Nephron (organoid): ENCODE data around the gene PARD3.

Experiments used
- H3K27ac Mint-ChIP-seq, 3 experiments: 2 replicates each; pipeline ENCODE4 v1.8.0; 2020; ENCODE audit warnings: mixed read lengths in 3 of 3, mild to moderate bottlenecking in 2 of 3, moderate library complexity in 1 of 3
- H3K27me3 Mint-ChIP-seq: 2 replicates; pipeline ENCODE4 v1.8.0; 2021; ENCODE audit warnings: low read depth, mild to moderate bottlenecking, moderate library complexity, mixed read lengths
- H3K36me3 Mint-ChIP-seq: 2 replicates; pipeline ENCODE4 v1.8.0; 2020; ENCODE audit warnings: low read depth, mixed read lengths
- H3K4me1 Mint-ChIP-seq: 2 replicates; pipeline ENCODE4 v1.8.0; 2020; ENCODE audit warnings: mixed read lengths
- H3K4me3 Mint-ChIP-seq, 3 experiments: 2 replicates each; pipeline ENCODE4 v1.8.0; 2020; ENCODE audit warnings: mild to moderate bottlenecking in 3 of 3, mixed read lengths in 3 of 3, moderate library complexity in 2 of 3
- H3K9me3 Mint-ChIP-seq: 2 replicates; pipeline ENCODE4 v1.8.0; 2020; ENCODE audit warnings: mixed read lengths
- TF ChIP-seq, protein P1 (sequence below), 3 experiments: fragments of 200-600 bp; sonication (generic); IDR thresholded peaks; one replicate each; pipeline ENCODE4 v1.5.0; 2021; ENCODE audit warnings: antibody characterized with exemption in 3 of 3; ENCODE audit not compliant: unreplicated experiment in 3 of 3

The PARD3 gene

GRCh38 chr10:34555653-34556052, 259.4 kb downstream of the PARD3 start:
- no peaks in the 10 kb centered on the region for H3K27me3 Mint-ChIP-seq
- H3K36me3 Mint-ChIP-seq, result peaks cover 11% of the 10 kb centered on the region
- no peak overlapping the region for H3K27ac Mint-ChIP-seq
- no peak overlapping the region for H3K4me3 Mint-ChIP-seq
- no peaks in the 10 kb centered on the region for H3K9me3 Mint-ChIP-seq
- H3K4me1 Mint-ChIP-seq, result peaks cover 3% of the 10 kb centered on the region
- TF ChIP-seq, protein P1, sequence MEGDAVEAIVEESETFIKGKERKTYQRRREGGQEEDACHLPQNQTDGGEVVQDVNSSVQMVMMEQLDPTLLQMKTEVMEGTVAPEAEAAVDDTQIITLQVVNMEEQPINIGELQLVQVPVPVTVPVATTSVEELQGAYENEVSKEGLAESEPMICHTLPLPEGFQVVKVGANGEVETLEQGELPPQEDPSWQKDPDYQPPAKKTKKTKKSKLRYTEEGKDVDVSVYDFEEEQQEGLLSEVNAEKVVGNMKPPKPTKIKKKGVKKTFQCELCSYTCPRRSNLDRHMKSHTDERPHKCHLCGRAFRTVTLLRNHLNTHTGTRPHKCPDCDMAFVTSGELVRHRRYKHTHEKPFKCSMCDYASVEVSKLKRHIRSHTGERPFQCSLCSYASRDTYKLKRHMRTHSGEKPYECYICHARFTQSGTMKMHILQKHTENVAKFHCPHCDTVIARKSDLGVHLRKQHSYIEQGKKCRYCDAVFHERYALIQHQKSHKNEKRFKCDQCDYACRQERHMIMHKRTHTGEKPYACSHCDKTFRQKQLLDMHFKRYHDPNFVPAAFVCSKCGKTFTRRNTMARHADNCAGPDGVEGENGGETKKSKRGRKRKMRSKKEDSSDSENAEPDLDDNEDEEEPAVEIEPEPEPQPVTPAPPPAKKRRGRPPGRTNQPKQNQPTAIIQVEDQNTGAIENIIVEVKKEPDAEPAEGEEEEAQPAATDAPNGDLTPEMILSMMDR (IDR thresholded peaks at IDR 0.05; ENCODE audit: unreplicated experiment in 3 of 3), result no peak

DNA sequence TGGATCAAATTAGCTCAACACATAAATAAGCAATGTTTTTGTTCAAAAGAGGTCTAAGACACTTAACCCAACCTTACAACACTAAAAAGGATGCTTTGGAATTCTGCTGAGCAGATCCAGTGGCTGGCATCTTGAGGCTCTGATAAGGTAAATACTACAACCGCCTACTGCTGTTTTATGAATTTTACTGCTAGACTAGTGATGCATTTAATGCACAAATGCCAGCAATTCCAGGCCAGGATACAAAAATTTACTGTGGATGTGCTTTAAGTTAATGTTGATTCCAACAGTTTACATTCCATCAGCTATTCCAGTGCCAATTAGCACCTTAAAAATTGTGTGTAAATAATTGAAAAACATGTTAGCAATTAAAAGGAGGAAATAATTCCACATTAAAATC, 261.3 kb downstream of the PARD3 start:
- no peaks in the 10 kb centered on the region for H3K9me3 Mint-ChIP-seq
- no peak overlapping the region for H3K4me3 Mint-ChIP-seq
- TF ChIP-seq, protein P1 (IDR thresholded peaks at IDR 0.05; ENCODE audit: unreplicated experiment in 3 of 3), result no peak
- H3K36me3 Mint-ChIP-seq, result peaks cover 11% of the 10 kb centered on the region
- no peak overlapping the region for H3K27ac Mint-ChIP-seq
- H3K27me3 Mint-ChIP-seq, result no peaks in the 10 kb centered on the region
- H3K4me1 Mint-ChIP-seq, result peaks cover 6% of the 10 kb centered on the region

DNA sequence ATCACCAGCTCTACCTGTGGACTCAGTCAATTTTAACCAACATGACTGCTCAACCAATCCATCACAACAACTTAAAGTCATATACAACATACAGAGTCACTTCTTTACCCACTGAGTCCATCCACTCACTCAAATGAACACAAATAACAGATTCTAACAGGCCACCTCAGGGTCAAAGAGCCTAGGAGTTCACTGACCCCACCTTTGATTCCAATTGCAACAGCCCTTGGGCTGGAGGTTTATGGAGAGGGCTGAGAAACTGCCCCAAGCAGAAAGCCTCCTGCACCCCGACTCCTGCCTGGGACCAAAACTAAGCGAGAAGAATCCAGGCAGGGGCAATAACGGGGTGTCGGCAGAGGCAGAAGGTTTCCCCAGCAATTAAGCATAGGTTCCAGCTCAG, 263.8 kb downstream of the PARD3 start:
- H3K27me3 Mint-ChIP-seq, result no peaks in the 10 kb centered on the region
- no peak overlapping the region for H3K4me3 Mint-ChIP-seq
- H3K4me1 Mint-ChIP-seq, result peaks cover 21% of the 10 kb centered on the region
- H3K36me3 Mint-ChIP-seq, result no peaks in the 10 kb centered on the region
- TF ChIP-seq, protein P1 (IDR thresholded peaks at IDR 0.05; ENCODE audit: unreplicated experiment in 3 of 3), result no peak
- H3K27ac Mint-ChIP-seq, result peak overlapping the region in 1 of 3 experiments; percentile 22
- no peaks in the 10 kb centered on the region for H3K9me3 Mint-ChIP-seq

DNA sequence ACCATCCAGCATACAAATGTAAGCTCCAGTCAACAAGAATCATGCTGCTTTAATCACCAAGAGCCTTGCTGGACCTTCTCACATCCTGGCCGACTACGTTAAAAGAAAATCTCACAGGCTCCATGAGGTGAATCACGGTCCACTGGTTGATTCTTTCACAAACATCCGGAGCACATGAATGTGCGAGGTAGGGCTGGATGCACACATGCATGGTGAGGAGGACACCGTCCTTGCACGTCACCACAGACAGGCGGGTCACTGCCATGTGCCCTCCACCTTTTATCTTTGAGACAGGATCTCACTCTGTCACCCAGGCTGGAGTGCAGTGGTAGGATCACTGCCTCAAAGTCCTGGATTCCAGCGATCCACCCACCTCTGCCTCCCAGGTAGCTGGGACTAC, 265.1 kb downstream of the PARD3 start:
- H3K36me3 Mint-ChIP-seq, result no peaks in the 10 kb centered on the region
- no peaks in the 10 kb centered on the region for H3K27me3 Mint-ChIP-seq
- H3K9me3 Mint-ChIP-seq, result no peaks in the 10 kb centered on the region
- H3K4me1 Mint-ChIP-seq, result peaks cover 21% of the 10 kb centered on the region
- H3K27ac Mint-ChIP-seq, result no peak overlapping the region
- TF ChIP-seq, protein P1 (IDR thresholded peaks at IDR 0.05; ENCODE audit: unreplicated experiment in 3 of 3), result no peak
- H3K4me3 Mint-ChIP-seq, result no peak overlapping the region

DNA sequence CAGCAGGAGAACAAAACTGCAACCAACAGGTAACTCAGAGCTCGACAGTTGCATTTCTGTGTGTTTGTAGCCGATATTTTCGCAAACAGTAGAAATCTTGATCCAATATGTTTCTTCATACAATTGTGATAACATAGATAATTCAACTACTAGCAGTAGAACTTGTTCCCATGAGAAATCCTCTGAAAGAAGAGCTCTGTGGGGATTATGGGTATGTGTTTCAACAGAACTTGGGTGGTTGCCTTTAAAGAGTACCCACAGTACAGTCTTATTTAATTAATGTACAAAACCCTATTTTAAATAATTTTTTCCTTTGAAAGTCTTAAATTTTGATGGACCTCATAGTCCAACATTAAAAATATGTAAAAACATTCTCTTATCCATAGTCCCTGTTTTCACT, 266.1 kb downstream of the PARD3 start:
- H3K4me1 Mint-ChIP-seq, result peaks cover 25% of the 10 kb centered on the region
- H3K27ac Mint-ChIP-seq, result no peak overlapping the region
- no peaks in the 10 kb centered on the region for H3K27me3 Mint-ChIP-seq
- no peak overlapping the region for H3K4me3 Mint-ChIP-seq
- TF ChIP-seq, protein P1 (IDR thresholded peaks at IDR 0.05; ENCODE audit: unreplicated experiment in 3 of 3), result no peak
- H3K9me3 Mint-ChIP-seq, result no peaks in the 10 kb centered on the region
- H3K36me3 Mint-ChIP-seq, result no peaks in the 10 kb centered on the region

DNA sequence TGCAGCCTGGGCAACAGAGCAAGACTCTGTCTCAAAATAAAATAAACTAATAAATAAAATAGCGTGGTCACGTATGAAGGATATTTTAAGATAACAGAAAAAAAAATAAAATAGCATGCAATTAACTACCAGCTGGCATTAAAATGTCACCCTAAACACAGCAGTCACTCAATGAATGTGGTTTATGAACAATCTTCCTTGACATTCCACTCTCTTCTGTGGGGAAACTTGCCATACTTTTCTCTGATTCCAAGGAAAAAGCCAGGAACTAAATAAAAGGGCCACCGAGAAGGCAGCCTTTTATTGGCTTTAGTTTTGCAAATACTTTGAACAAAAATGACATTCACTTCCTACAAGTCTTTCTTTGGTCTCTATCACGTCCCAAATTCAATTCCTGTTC, 266.6 kb downstream of the PARD3 start:
- Mint-ChIP-seq H3K9me3 (no peaks in the 10 kb centered on the region), H3K27me3 (no peaks in the 10 kb centered on the region), H3K4me3 (no peak overlapping the region), H3K27ac (no peak overlapping the region), H3K36me3 (no peaks in the 10 kb centered on the region), H3K4me1 (peaks cover 25% of the 10 kb centered on the region)
- TF ChIP-seq, protein P1 (IDR thresholded peaks at IDR 0.05; ENCODE audit: unreplicated experiment in 3 of 3), result no peak
